CD4-positive, CD25-positive, alpha-beta regulatory T cell (primary cell): ENCODE data around the gene CEMIP. TPM values are rescaled to one million over a fixed set of nuclear protein-coding genes. Genes with fewer than 3 reads are reported as not detected.

Experiments used
- ATAC-seq, 2 donors: fragments of 150-1000 bp; cut with Tn5 transposase; one replicate each; pipeline ENCODE4 v1.10.0; 2021; ENCODE audit warnings: low read depth in 2 of 2, moderate number of reproducible peaks in 2 of 2, moderate library complexity in 1 of 2
- DNase-seq, 3 donors: peaks; one replicate each; pipeline versions ENCODE4 v3.0.0 to v3.0.0-alpha.2; 2012 to 2022; ENCODE audit warnings: mixed read lengths in 1 of 3
- H3K27ac ChIP-seq: one replicate; pipeline ENCODE4 v1.7.0; 2013; ENCODE audit warnings: mild to moderate bottlenecking, low read length; ENCODE audit not compliant: insufficient read depth, poor library complexity, severe bottlenecking
- H3K27me3 ChIP-seq: one replicate; pipeline ENCODE4 v1.7.0; 2013; ENCODE audit warnings: low read length; ENCODE audit not compliant: control insufficient read depth, insufficient read depth
- H3K36me3 ChIP-seq: one replicate; pipeline ENCODE4 v1.7.0; 2013; ENCODE audit warnings: mild to moderate bottlenecking, low read length, moderate library complexity; ENCODE audit not compliant: control insufficient read depth, insufficient read depth
- H3K4me1 ChIP-seq: 2 replicates; pipeline ENCODE4 v1.7.0; 2013; ENCODE audit warnings: mild to moderate bottlenecking, low read length; ENCODE audit not compliant: insufficient read depth, control insufficient read depth, poor library complexity, severe bottlenecking
- H3K4me3 ChIP-seq: one replicate; pipeline ENCODE4 v1.7.0; 2013; ENCODE audit warnings: low read depth, mild to moderate bottlenecking, low read length, moderate library complexity
- H3K9me3 ChIP-seq, 2 experiments: 1 replicate in 1 of 2; 2 replicates in 1 of 2; pipeline ENCODE4 v1.7.0; 2013; ENCODE audit warnings: low read length in 2 of 2, mild to moderate bottlenecking in 1 of 2, moderate library complexity in 1 of 2; ENCODE audit not compliant: control insufficient read depth in 2 of 2
- H3K27ac Mint-ChIP-seq, 3 donors: one replicate each; pipeline ENCODE4 v1.8.0; 2020 to 2022; ENCODE audit warnings: mild to moderate bottlenecking in 3 of 3, mixed read lengths in 3 of 3, moderate library complexity in 2 of 3
- H3K27me3 Mint-ChIP-seq: one replicate; pipeline ENCODE4 v1.8.0; 2022; ENCODE audit warnings: mild to moderate bottlenecking, mixed read lengths
- H3K36me3 Mint-ChIP-seq: one replicate; pipeline ENCODE4 v1.8.0; 2020; ENCODE audit warnings: mixed read lengths
- H3K4me1 Mint-ChIP-seq, 4 donors: one replicate each; pipeline ENCODE4 v1.8.0; 2020 to 2022; ENCODE audit warnings: mixed read lengths in 4 of 4, mild to moderate bottlenecking in 1 of 4
- H3K4me3 Mint-ChIP-seq, 4 donors: one replicate each; pipeline ENCODE4 v1.8.0; 2020 to 2022; ENCODE audit warnings: mild to moderate bottlenecking in 4 of 4, mixed read lengths in 4 of 4, moderate library complexity in 3 of 4
- H3K9me3 Mint-ChIP-seq, 7 donors: one replicate each; pipeline ENCODE4 v1.8.0; 2020 to 2022; ENCODE audit warnings: mixed read lengths in 7 of 7, mild to moderate bottlenecking in 3 of 7, moderate library complexity in 2 of 7
- polyA plus RNA-seq, 4 donors: library from polyadenylated mRNA; unstranded; fragments of 300-500 nt; fragmentation: Illumina TruSeq; gene quantifications; one replicate each; pipeline ENCODE4 v1.2.3, GENCODE V29; 2021
- total RNA-seq: library from RNA; stranded (reverse); gene quantifications from one replicate; pipeline ENCODE4 v1.2.3, GENCODE V29; 2022

CEMIP gene
- total and polyA plus RNA-seq, 5 donors from 2014 or later, result 0.10 to 0.44 TPM; not detected in 3

- H3K4me3 Mint-ChIP-seq, result no peak overlapping the region
- ATAC-seq, result no peak
- H3K9me3 Mint-ChIP-seq, result no peaks in the 10 kb centered on the region
- H3K27ac ChIP-seq, result no peak overlapping the region
- H3K36me3 Mint-ChIP-seq, result no peaks in the 10 kb centered on the region
- no peaks in the 10 kb centered on the region for H3K4me1 ChIP-seq
- no peak for DNase-seq
- H3K27me3 ChIP-seq, result peaks cover 4% of the 10 kb centered on the region
- no peaks in the 10 kb centered on the region for H3K36me3 ChIP-seq
- H3K4me3 ChIP-seq, result no peak overlapping the region
- no peaks in the 10 kb centered on the region for H3K9me3 ChIP-seq
- peaks cover 33% of the 10 kb centered on the region for H3K27me3 Mint-ChIP-seq
- H3K4me1 Mint-ChIP-seq, result no peaks in the 10 kb centered on the region
- H3K27ac Mint-ChIP-seq, result no peak overlapping the region
Measured at GRCh38 chr15:80773122-80773551, 6.0 kb upstream of the CEMIP start.

- ATAC-seq, result no peak
- Histone ChIP-seq H3K9me3 (no peaks in the 10 kb centered on the region), H3K36me3 (no peaks in the 10 kb centered on the region), H3K4me3 (no peak overlapping the region), H3K27me3 (peaks cover 9% of the 10 kb centered on the region), H3K27ac (no peak overlapping the region), H3K4me1 (no peaks in the 10 kb centered on the region)
- peaks cover 36% of the 10 kb centered on the region for H3K27me3 Mint-ChIP-seq
- H3K4me1 Mint-ChIP-seq, result no peaks in the 10 kb centered on the region
- H3K27ac Mint-ChIP-seq, result no peak overlapping the region
- no peaks in the 10 kb centered on the region for H3K9me3 Mint-ChIP-seq
- H3K36me3 Mint-ChIP-seq, result no peaks in the 10 kb centered on the region
- DNase-seq, result no peak
- no peak overlapping the region for H3K4me3 Mint-ChIP-seq
Measured at GRCh38 chr15:80773792-80774352, 5.3 kb upstream of the CEMIP start.

GRCh38 chr15:80774486-80774885 is 4.7 kb upstream of the CEMIP start:
- Histone ChIP-seq H3K9me3 (no peaks in the 10 kb centered on the region), H3K4me1 (peaks cover 4% of the 10 kb centered on the region), H3K36me3 (no peaks in the 10 kb centered on the region), H3K4me3 (no peak overlapping the region), H3K27me3 (peaks cover 9% of the 10 kb centered on the region), H3K27ac (no peak overlapping the region)
- no peaks in the 10 kb centered on the region for H3K36me3 Mint-ChIP-seq
- DNase-seq (no peak), ATAC-seq (no peak)
- no peaks in the 10 kb centered on the region for H3K4me1 Mint-ChIP-seq
- peaks cover 34% of the 10 kb centered on the region for H3K27me3 Mint-ChIP-seq
- H3K9me3 Mint-ChIP-seq, result no peaks in the 10 kb centered on the region
- H3K4me3 Mint-ChIP-seq, result no peak overlapping the region
- no peak overlapping the region for H3K27ac Mint-ChIP-seq

GRCh38 chr15:80775338-80775737 is 3.8 kb upstream of the CEMIP start:
- Mint-ChIP-seq H3K27ac (no peak overlapping the region), H3K4me3 (no peak overlapping the region), H3K9me3 (no peaks in the 10 kb centered on the region), H3K4me1 (peaks cover 0 to 2% (median 0%) of the 10 kb centered on the region in 4 donors), H3K27me3 (peaks cover 38% of the 10 kb centered on the region), H3K36me3 (no peaks in the 10 kb centered on the region)
- H3K27ac ChIP-seq, result no peak overlapping the region
- ATAC-seq (no peak), DNase-seq (no peak)
- peaks cover 4% of the 10 kb centered on the region for H3K4me1 ChIP-seq
- H3K36me3 ChIP-seq, result no peaks in the 10 kb centered on the region
- no peaks in the 10 kb centered on the region for H3K9me3 ChIP-seq
- H3K4me3 ChIP-seq, result no peak overlapping the region
- peaks cover 9% of the 10 kb centered on the region for H3K27me3 ChIP-seq

GRCh38 chr15:80776420-80777045 is 2.6 kb upstream of the CEMIP start:
- H3K4me1 Mint-ChIP-seq, result peaks cover 0 to 2% (median 0%) of the 10 kb centered on the region in 4 donors
- DNase-seq (peak; percentile 20 to 57 (median 33)), ATAC-seq (no peak)
- H3K27me3 ChIP-seq, result peaks cover 13% of the 10 kb centered on the region
- peaks cover 47% of the 10 kb centered on the region for H3K27me3 Mint-ChIP-seq
- H3K27ac Mint-ChIP-seq, result no peak overlapping the region
- H3K9me3 Mint-ChIP-seq, result no peaks in the 10 kb centered on the region
- H3K9me3 ChIP-seq, result no peaks in the 10 kb centered on the region
- no peak overlapping the region for H3K4me3 ChIP-seq
- H3K27ac ChIP-seq, result no peak overlapping the region
- no peaks in the 10 kb centered on the region for H3K36me3 Mint-ChIP-seq
- no peaks in the 10 kb centered on the region for H3K36me3 ChIP-seq
- H3K4me1 ChIP-seq, result peaks cover 4% of the 10 kb centered on the region
- no peak overlapping the region for H3K4me3 Mint-ChIP-seq

- Histone ChIP-seq H3K4me3 (no peak overlapping the region), H3K27me3 (peaks cover 14% of the 10 kb centered on the region), H3K4me1 (peaks cover 4% of the 10 kb centered on the region), H3K36me3 (no peaks in the 10 kb centered on the region), H3K27ac (no peak overlapping the region), H3K9me3 (no peaks in the 10 kb centered on the region)
- Mint-ChIP-seq H3K4me1 (peaks cover 0 to 2% (median 0%) of the 10 kb centered on the region in 4 donors), H3K27me3 (peaks cover 53% of the 10 kb centered on the region), H3K9me3 (no peaks in the 10 kb centered on the region), H3K27ac (no peak overlapping the region), H3K4me3 (no peak overlapping the region), H3K36me3 (no peaks in the 10 kb centered on the region)
- DNase-seq, result no peak
- no peak for ATAC-seq
Measured at GRCh38 chr15:80777137-80777536, 2.0 kb upstream of the CEMIP start.

GRCh38 chr15:80777826-80778620 is 1.1 kb upstream of the CEMIP start:
- Histone ChIP-seq H3K36me3 (no peaks in the 10 kb centered on the region), H3K4me1 (peaks cover 4% of the 10 kb centered on the region), H3K4me3 (no peak overlapping the region), H3K27ac (no peak overlapping the region), H3K9me3 (no peaks in the 10 kb centered on the region), H3K27me3 (peaks cover 16% of the 10 kb centered on the region)
- H3K27ac Mint-ChIP-seq, result no peak overlapping the region
- H3K9me3 Mint-ChIP-seq, result no peaks in the 10 kb centered on the region
- peaks cover 62% of the 10 kb centered on the region for H3K27me3 Mint-ChIP-seq
- no peaks in the 10 kb centered on the region for H3K36me3 Mint-ChIP-seq
- ATAC-seq (no peak), DNase-seq (no peak)
- H3K4me1 Mint-ChIP-seq, result peaks cover 0 to 2% (median 0%) of the 10 kb centered on the region in 4 donors
- no peak overlapping the region for H3K4me3 Mint-ChIP-seq
